ENCODE results near the gene STX10. TPM values are rescaled to one million over a fixed set of nuclear protein-coding genes. Genes with fewer than 3 reads are reported as not detected.

The STX10 gene
- total and polyA plus RNA-seq, 9 of the 15 experiments (the other 6 are each of a cell fraction or from before 2014, with no cell fraction given): 0.51 to 66.3 (median 31.0) TPM

DNA sequence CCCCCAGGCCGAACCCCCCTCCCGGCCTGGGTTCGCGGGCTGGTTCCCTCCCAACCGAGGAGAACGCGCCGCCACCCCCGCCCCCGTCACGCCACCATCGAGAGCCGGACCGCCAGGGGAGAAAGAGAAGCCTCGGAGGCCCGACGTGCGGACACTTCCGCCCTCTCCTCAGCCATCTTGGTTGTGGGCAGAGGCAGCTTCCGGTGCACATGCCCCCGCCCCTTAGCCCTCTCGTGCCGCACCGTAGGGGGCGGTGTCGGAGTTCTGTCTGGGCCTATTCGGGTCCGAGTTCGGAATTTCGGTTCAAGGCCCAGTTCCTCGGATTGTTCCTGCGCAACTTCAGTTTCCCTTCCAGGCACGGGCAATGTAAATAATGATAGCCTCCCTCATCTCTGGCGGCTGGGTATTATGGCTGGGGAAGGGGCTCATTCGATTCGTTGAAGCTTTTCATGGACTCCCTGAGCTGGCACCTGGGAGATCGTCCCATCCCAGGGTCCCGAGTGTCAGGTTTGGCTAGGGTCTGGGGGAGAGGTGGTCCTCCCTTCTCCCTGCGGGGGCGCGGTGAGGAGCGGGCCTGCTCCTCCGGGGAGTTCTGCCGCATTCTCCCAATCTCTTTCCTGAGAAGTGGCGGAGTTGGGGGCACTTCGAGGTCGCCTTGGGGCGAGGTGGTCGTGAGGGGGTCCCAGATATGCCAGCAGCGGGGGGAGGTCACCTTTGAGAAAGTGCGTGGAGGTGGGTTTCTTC lies at the start of gene STX10, which contains the start of gene IER2 (continued):
- TF ChIP-seq SMARCA4 (IDR thresholded peaks at IDR 0.05): peak; percentile 72; the same call in 1 of the 2 replicates
- TF ChIP-seq HNRNPUL1 (IDR thresholded peaks at IDR 0.05; ENCODE audit: low read length): no peak
- TF ChIP-seq MYC (IDR thresholded peaks at IDR 0.05; ENCODE audit: low read depth, low read length): peak; percentile 92
- TF ChIP-seq MYC (CRISPR knock-in tag; IDR thresholded peaks at IDR 0.05; ENCODE audit: borderline replicate concordance, low read depth): no peak
- TF ChIP-seq, protein P1, sequence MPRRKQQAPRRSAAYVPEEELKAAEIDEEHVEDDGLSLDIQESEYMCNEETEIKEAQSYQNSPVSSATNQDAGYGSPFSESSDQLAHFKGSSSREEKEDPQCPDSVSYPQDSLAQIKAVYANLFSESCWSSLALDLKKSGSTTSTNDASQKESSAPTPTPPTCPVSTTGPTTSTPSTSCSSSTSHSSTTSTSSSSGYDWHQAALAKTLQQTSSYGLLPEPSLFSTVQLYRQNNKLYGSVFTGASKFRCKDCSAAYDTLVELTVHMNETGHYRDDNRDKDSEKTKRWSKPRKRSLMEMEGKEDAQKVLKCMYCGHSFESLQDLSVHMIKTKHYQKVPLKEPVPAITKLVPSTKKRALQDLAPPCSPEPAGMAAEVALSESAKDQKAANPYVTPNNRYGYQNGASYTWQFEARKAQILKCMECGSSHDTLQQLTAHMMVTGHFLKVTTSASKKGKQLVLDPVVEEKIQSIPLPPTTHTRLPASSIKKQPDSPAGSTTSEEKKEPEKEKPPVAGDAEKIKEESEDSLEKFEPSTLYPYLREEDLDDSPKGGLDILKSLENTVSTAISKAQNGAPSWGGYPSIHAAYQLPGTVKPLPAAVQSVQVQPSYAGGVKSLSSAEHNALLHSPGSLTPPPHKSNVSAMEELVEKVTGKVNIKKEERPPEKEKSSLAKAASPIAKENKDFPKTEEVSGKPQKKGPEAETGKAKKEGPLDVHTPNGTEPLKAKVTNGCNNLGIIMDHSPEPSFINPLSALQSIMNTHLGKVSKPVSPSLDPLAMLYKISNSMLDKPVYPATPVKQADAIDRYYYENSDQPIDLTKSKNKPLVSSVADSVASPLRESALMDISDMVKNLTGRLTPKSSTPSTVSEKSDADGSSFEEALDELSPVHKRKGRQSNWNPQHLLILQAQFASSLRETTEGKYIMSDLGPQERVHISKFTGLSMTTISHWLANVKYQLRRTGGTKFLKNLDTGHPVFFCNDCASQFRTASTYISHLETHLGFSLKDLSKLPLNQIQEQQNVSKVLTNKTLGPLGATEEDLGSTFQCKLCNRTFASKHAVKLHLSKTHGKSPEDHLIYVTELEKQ (CRISPR knock-in tag; IDR thresholded peaks at IDR 0.05): no peak
- TF ChIP-seq ZNF133 (CRISPR knock-in tag; IDR thresholded peaks at IDR 0.05): no peak
- TF ChIP-seq NRF1 (conservative IDR thresholded peaks at IDR 0.05 in 1 of 2, IDR thresholded peaks at IDR 0.05 in 1 of 2): peak; percentile 83 to 86
- TF ChIP-seq, protein P2, sequence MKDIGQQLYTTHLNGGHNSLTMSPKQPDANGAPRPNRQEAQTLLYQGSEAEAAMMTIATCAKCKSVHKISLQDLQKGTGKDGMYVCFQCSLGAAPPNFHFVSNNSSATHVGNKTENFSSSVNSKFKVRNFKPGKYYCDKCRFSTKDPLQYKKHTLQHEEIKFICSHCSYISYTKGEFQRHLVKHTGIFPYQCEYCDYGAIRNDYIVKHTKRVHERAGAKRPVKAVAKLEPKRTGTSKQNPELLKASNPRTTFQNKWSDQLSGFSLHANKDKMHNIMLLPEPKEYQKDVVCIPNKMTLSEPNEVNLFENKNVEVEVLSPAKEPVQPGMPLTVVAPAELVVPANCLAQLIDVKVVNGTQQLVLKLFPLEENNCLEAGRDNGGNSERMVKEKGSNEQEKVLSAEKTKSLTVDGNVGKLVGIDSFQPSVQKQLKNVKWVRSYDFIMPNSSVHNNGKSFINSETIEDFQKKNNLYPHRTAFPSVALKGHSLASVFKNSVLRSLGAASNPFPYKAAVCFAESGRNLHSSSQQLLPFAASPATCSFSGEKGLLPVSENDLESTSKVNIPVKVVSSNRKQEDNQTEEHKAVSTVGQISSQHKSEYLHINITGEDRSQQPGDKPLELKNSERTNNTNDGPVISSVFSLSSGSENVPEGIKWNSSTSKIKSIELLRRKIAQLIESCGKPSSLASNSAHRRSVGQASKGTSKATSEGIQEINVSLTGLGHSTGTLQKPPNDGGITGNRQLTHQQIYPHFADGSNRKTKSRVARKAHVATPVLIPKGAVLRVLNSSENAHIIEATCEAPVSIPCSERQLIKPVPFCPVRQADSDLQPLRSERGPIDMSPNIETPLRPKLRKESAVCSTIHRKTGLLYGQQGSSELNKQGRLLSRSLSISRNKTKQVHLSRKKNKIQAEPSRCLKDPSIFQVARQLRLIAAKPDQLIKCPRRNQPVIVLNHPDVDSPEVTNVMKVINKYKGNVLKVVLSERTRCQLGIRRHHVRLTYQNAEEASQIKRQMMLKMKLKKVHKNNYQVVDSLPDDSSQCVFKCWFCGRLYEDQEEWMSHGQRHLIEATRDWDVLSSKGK (CRISPR knock-in tag; IDR thresholded peaks at IDR 0.05): no peak
- TF ChIP-seq MTA3 (IDR thresholded peaks at IDR 0.05; ENCODE audit: borderline replicate concordance): peak; percentile 78
- TF ChIP-seq MCM3 (IDR thresholded peaks at IDR 0.05): no peak
- TF ChIP-seq PPARD (CRISPR knock-in tag; IDR thresholded peaks at IDR 0.05): no peak
- no peak for TF ChIP-seq MCM5 (IDR thresholded peaks at IDR 0.05; ENCODE audit: low read depth)
- TF ChIP-seq, protein P3, sequence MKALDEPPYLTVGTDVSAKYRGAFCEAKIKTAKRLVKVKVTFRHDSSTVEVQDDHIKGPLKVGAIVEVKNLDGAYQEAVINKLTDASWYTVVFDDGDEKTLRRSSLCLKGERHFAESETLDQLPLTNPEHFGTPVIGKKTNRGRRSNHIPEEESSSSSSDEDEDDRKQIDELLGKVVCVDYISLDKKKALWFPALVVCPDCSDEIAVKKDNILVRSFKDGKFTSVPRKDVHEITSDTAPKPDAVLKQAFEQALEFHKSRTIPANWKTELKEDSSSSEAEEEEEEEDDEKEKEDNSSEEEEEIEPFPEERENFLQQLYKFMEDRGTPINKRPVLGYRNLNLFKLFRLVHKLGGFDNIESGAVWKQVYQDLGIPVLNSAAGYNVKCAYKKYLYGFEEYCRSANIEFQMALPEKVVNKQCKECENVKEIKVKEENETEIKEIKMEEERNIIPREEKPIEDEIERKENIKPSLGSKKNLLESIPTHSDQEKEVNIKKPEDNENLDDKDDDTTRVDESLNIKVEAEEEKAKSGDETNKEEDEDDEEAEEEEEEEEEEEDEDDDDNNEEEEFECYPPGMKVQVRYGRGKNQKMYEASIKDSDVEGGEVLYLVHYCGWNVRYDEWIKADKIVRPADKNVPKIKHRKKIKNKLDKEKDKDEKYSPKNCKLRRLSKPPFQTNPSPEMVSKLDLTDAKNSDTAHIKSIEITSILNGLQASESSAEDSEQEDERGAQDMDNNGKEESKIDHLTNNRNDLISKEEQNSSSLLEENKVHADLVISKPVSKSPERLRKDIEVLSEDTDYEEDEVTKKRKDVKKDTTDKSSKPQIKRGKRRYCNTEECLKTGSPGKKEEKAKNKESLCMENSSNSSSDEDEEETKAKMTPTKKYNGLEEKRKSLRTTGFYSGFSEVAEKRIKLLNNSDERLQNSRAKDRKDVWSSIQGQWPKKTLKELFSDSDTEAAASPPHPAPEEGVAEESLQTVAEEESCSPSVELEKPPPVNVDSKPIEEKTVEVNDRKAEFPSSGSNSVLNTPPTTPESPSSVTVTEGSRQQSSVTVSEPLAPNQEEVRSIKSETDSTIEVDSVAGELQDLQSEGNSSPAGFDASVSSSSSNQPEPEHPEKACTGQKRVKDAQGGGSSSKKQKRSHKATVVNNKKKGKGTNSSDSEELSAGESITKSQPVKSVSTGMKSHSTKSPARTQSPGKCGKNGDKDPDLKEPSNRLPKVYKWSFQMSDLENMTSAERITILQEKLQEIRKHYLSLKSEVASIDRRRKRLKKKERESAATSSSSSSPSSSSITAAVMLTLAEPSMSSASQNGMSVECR (CRISPR knock-in tag; IDR thresholded peaks at IDR 0.05): peak; percentile 87
- TF ChIP-seq, protein P4, sequence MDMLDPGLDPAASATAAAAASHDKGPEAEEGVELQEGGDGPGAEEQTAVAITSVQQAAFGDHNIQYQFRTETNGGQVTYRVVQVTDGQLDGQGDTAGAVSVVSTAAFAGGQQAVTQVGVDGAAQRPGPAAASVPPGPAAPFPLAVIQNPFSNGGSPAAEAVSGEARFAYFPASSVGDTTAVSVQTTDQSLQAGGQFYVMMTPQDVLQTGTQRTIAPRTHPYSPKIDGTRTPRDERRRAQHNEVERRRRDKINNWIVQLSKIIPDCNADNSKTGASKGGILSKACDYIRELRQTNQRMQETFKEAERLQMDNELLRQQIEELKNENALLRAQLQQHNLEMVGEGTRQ (CRISPR knock-in tag; IDR thresholded peaks at IDR 0.05): no peak
- no peak for TF ChIP-seq NFE2 (IDR thresholded peaks at IDR 0.05; ENCODE audit: low read depth)
- TF ChIP-seq SIN3B (IDR thresholded peaks at IDR 0.05; ENCODE audit: low read depth): peak; percentile 61; the same call in 1 of the 2 replicates
- TF ChIP-seq ZNF324 (CRISPR knock-in tag; IDR thresholded peaks at IDR 0.05): no peak

Data from K562 (cell line).